Measurements from ENCODE around the gene ASPG.

The ASPG gene

DNA sequence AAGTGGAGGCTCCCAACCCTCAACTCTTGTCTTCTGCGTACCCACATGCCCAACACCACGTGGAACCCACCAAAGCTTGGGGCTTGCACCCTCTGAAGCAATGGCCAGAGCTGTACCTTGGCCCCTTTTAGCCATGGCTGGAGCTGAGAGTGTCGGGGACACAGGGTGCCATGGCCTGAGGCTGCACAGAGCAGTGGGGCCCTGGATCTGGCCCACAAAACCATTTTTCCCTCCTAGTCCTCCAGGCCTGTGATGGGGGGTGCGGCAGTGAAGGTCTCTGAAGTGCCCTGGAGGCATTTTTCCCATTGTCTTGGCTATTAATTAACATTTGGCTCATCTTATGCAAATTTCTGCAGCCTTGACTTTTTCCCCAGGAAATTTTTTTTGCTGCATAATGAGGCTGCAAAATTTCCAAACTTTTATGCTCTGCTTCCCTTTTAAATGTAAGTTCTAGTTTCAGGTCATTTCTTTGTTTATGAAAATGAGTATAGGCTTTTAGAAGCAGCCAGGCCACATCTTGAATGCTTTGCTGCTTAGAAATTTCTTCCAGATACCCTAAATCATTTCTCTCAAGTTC is 18.7 kb upstream of the ASPG start:
- TF ChIP-seq POLR2AphosphoS5 (IDR thresholded peaks at IDR 0.05; ENCODE audit: low read depth, low read length) = no peak
- no peak for TF ChIP-seq TAF1 (IDR thresholded peaks at IDR 0.05; ENCODE audit: borderline replicate concordance, insufficient read depth, low read length)
- no peak for TF ChIP-seq SIN3A (IDR thresholded peaks at IDR 0.05; ENCODE audit: borderline replicate concordance, insufficient read depth, low read length)
- TF ChIP-seq, protein P1, sequence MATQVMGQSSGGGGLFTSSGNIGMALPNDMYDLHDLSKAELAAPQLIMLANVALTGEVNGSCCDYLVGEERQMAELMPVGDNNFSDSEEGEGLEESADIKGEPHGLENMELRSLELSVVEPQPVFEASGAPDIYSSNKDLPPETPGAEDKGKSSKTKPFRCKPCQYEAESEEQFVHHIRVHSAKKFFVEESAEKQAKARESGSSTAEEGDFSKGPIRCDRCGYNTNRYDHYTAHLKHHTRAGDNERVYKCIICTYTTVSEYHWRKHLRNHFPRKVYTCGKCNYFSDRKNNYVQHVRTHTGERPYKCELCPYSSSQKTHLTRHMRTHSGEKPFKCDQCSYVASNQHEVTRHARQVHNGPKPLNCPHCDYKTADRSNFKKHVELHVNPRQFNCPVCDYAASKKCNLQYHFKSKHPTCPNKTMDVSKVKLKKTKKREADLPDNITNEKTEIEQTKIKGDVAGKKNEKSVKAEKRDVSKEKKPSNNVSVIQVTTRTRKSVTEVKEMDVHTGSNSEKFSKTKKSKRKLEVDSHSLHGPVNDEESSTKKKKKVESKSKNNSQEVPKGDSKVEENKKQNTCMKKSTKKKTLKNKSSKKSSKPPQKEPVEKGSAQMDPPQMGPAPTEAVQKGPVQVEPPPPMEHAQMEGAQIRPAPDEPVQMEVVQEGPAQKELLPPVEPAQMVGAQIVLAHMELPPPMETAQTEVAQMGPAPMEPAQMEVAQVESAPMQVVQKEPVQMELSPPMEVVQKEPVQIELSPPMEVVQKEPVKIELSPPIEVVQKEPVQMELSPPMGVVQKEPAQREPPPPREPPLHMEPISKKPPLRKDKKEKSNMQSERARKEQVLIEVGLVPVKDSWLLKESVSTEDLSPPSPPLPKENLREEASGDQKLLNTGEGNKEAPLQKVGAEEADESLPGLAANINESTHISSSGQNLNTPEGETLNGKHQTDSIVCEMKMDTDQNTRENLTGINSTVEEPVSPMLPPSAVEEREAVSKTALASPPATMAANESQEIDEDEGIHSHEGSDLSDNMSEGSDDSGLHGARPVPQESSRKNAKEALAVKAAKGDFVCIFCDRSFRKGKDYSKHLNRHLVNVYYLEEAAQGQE (IDR thresholded peaks at IDR 0.05; ENCODE audit: insufficient read depth in 1 of 2, low read depth in 2 of 2, low read length in 2 of 2) = no peak
- no peak for TF ChIP-seq FOXP2 (optimal IDR thresholded peaks at IDR 0.05; ENCODE audit: borderline replicate concordance, extremely low read depth, extremely low read length, insufficient read depth)

DNA sequence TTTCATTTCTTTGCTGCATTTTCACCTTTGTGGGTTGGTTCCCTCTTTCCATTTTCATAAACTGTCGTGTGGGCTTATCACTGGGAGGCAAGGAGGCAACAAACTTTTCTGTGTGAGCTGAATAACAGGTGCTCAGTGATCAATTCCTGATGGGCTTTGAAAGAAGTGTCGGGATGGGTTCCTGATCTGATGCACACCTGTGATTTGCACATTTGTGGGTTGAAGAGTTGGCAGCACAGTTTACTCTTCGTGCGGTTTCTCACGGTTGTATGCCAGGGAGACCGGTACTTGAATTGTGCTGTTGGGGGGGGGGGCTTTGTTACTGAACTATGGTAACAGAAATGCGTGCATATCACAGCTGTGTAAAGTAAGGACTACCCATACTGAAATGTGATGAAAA is 16.0 kb upstream of the ASPG start:
- TF ChIP-seq TAF1 (IDR thresholded peaks at IDR 0.05; ENCODE audit: borderline replicate concordance, insufficient read depth, low read length) (no peak), SIN3A (IDR thresholded peaks at IDR 0.05; ENCODE audit: borderline replicate concordance, insufficient read depth, low read length) (no peak), FOXP2 (optimal IDR thresholded peaks at IDR 0.05; ENCODE audit: borderline replicate concordance, extremely low read depth, extremely low read length, insufficient read depth) (no peak), POLR2AphosphoS5 (IDR thresholded peaks at IDR 0.05; ENCODE audit: low read depth, low read length) (no peak)
- TF ChIP-seq, protein P1 (IDR thresholded peaks at IDR 0.05; ENCODE audit: insufficient read depth in 1 of 2, low read depth in 2 of 2, low read length in 2 of 2) = no peak

DNA sequence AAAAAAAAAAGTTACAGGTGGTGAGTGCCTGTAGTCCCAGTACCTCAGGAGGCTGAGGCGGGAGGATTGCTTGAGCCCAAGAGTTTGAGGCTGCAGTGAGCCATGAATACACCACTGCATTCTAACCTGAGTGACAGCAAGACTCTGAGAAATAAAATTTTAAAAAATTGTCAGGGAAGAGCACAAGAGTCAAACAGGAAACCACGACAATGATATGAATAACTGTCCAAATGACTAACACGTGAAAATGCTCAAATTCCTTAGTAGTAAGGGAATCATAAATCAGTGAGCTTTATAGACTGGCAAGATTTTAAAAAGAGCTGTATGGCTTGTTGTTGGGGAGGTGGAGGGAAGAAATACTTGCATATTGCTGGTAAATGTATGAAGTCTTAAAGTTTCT is 12.9 kb upstream of the ASPG start:
- TF ChIP-seq, protein P1 (IDR thresholded peaks at IDR 0.05; ENCODE audit: insufficient read depth in 1 of 2, low read depth in 2 of 2, low read length in 2 of 2) = no peak
- TF ChIP-seq FOXP2 (optimal IDR thresholded peaks at IDR 0.05; ENCODE audit: borderline replicate concordance, extremely low read depth, extremely low read length, insufficient read depth) = no peak
- no peak for TF ChIP-seq SIN3A (IDR thresholded peaks at IDR 0.05; ENCODE audit: borderline replicate concordance, insufficient read depth, low read length)
- no peak for TF ChIP-seq POLR2AphosphoS5 (IDR thresholded peaks at IDR 0.05; ENCODE audit: low read depth, low read length)
- TF ChIP-seq TAF1 (IDR thresholded peaks at IDR 0.05; ENCODE audit: borderline replicate concordance, insufficient read depth, low read length) = no peak

DNA sequence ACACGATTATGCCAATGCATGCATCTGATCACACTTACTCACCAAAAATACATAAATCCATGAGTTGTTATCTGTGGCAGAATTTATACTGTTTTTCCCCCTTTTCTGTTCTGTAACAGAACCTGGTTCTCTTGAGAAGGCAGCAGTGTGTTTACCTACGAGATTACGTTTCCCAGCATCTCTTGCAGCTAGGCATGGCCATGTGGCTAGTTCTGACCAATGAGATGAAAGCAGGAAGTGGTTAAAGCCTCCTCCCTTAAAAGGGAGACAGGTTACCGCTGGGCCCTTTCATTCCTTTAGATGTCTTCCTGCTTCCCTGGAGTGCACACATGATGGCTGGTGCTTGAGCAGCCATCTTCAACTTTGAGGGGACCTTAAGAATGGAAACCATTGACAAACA is 11.7 kb upstream of the ASPG start:
- TF ChIP-seq SIN3A (IDR thresholded peaks at IDR 0.05; ENCODE audit: borderline replicate concordance, insufficient read depth, low read length) (no peak), FOXP2 (optimal IDR thresholded peaks at IDR 0.05; ENCODE audit: borderline replicate concordance, extremely low read depth, extremely low read length, insufficient read depth) (no peak), POLR2AphosphoS5 (IDR thresholded peaks at IDR 0.05; ENCODE audit: low read depth, low read length) (no peak), TAF1 (IDR thresholded peaks at IDR 0.05; ENCODE audit: borderline replicate concordance, insufficient read depth, low read length) (no peak)
- TF ChIP-seq, protein P1 (IDR thresholded peaks at IDR 0.05; ENCODE audit: insufficient read depth in 1 of 2, low read depth in 2 of 2, low read length in 2 of 2) = no peak

Measured in PFSK-1 (cell line).